ENCODE data around the gene THAP5. TPM values are rescaled to one million over a fixed set of nuclear protein-coding genes. Genes with fewer than 3 reads are reported as not detected.
A peak's percentile ranks its signal among the peaks of the same experiment; 100 is the strongest.

The THAP5 gene
- total and polyA plus RNA-seq, 4 donors, result 11.3 to 29.9 (median 15.5) TPM

DNA sequence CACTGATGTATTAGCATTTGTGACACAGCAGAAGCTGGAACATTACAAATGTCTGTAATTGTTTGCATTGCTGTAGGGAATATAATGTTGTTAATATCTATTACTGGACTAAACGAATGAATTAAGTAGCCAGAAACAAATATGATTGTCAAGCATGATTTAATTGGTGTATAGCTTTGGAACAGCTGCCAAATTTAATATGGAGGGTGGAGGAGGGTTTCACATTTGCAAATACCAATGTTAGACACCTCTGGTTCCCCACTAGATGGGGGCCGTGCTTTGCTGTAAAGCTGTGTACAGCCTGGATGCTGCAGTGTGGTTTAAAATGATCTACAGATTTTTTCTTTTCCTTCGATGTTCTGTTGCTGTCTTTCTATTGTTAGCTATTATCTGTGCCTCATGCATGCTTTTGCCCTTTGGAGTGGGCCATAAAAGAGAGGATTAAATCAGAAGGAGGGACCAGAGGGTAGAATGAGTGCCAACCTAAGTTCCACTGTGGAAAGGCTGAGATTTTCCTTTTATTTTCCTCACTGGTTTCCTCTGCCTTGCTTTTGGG lies 23.2 kb upstream of the THAP5 start:
- H3K36me3 ChIP-seq (ENCODE audit: control insufficient read depth in 4 of 4, insufficient read depth in 3 of 4, low read depth in 1 of 4, low read length in 3 of 4), result no peaks in the 10 kb centered on the region
- H3K27ac ChIP-seq (ENCODE audit: low read depth in 1 of 2, low read length in 2 of 2), result no peak overlapping the region
- peaks cover 0 to 3% (median 1%) of the 10 kb centered on the region in 4 donors for H3K4me1 ChIP-seq (ENCODE audit: control insufficient read depth in 4 of 4, insufficient read depth in 4 of 4, low read length in 3 of 4)
- TF ChIP-seq RAD21 (IDR thresholded peaks at IDR 0.05) (peak; percentile 69 to 78), GABPA (IDR thresholded peaks at IDR 0.05 in 1 of 2, conservative IDR thresholded peaks at IDR 0.05 in 1 of 2) (no peak), CTCF (IDR thresholded peaks at IDR 0.05; ENCODE audit: low read depth, low read length, missing input control) (peak; percentile 26), FOXA2 (IDR thresholded peaks at IDR 0.05) (no peak), YY1 (IDR thresholded peaks at IDR 0.05) (no peak), RXRA (IDR thresholded peaks at IDR 0.05) (no peak), NR2F2 (IDR thresholded peaks at IDR 0.05) (no peak), HNF4G (IDR thresholded peaks at IDR 0.05) (no peak), REST (IDR thresholded peaks at IDR 0.05) (no peak), FOXA1 (IDR thresholded peaks at IDR 0.05) (no peak), JUND (IDR thresholded peaks at IDR 0.05) (no peak)
- TF ChIP-seq, protein P1, sequence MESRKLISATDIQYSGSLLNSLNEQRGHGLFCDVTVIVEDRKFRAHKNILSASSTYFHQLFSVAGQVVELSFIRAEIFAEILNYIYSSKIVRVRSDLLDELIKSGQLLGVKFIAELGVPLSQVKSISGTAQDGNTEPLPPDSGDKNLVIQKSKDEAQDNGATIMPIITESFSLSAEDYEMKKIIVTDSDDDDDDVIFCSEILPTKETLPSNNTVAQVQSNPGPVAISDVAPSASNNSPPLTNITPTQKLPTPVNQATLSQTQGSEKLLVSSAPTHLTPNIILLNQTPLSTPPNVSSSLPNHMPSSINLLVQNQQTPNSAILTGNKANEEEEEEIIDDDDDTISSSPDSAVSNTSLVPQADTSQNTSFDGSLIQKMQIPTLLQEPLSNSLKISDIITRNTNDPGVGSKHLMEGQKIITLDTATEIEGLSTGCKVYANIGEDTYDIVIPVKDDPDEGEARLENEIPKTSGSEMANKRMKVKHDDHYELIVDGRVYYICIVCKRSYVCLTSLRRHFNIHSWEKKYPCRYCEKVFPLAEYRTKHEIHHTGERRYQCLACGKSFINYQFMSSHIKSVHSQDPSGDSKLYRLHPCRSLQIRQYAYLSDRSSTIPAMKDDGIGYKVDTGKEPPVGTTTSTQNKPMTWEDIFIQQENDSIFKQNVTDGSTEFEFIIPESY (IDR thresholded peaks at IDR 0.05), result no peak
- TF ChIP-seq, protein P2, sequence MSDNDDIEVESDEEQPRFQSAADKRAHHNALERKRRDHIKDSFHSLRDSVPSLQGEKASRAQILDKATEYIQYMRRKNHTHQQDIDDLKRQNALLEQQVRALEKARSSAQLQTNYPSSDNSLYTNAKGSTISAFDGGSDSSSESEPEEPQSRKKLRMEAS (IDR thresholded peaks at IDR 0.05), result no peak
- TF ChIP-seq, protein P3, sequence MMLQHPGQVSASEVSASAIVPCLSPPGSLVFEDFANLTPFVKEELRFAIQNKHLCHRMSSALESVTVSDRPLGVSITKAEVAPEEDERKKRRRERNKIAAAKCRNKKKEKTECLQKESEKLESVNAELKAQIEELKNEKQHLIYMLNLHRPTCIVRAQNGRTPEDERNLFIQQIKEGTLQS (IDR thresholded peaks at IDR 0.05), result no peak
- WGBS, result 33% methylated on average over 3 of the region's 3 CpGs
- no peaks in the 10 kb centered on the region for H3K27me3 ChIP-seq (ENCODE audit: control insufficient read depth in 4 of 4, insufficient read depth in 4 of 4, low read length in 3 of 4)
- H3K9me3 ChIP-seq (ENCODE audit: control insufficient read depth in 4 of 4, low read length in 3 of 4), result no peaks in the 10 kb centered on the region
- no peak for DNase-seq (ENCODE audit: low spot score)
- no peak overlapping the region for H3K9ac ChIP-seq (ENCODE audit: low read depth in 1 of 2, low read length in 2 of 2)
- H3K4me3 ChIP-seq (ENCODE audit: low read depth in 1 of 3, low read length in 3 of 3), result no peak overlapping the region

DNA sequence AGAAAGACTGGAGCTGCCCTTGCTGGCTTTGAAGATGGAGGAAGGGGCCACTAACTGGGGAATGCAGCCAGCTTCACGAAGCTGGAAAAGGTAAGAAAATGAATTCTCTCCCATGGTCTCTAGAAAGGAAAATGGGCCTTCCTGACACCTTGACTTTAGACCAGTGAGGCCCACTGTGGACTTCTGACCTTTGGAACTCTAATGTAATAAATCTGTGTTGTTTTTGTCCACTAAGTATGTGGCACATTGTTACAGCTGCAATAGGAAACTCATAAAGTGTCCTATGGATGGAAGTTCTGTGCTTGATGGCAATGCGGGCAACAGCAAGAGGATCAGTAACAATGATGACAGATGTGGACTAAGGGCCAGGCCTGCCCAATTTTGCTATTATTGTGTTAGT lies 21.1 kb upstream of the THAP5 start:
- no peak overlapping the region for H3K9ac ChIP-seq (ENCODE audit: low read depth in 1 of 2, low read length in 2 of 2)
- H3K36me3 ChIP-seq (ENCODE audit: control insufficient read depth in 4 of 4, insufficient read depth in 3 of 4, low read depth in 1 of 4, low read length in 3 of 4), result no peaks in the 10 kb centered on the region
- H3K4me3 ChIP-seq (ENCODE audit: low read depth in 1 of 3, low read length in 3 of 3), result no peak overlapping the region
- TF ChIP-seq HNF4A (conservative IDR thresholded peaks at IDR 0.05) (peak; percentile 10 to 15), FOXA1 (IDR thresholded peaks at IDR 0.05) (no peak), HNF4G (IDR thresholded peaks at IDR 0.05) (no peak), TAF1 (conservative IDR thresholded peaks at IDR 0.05) (no peak), FOXA2 (IDR thresholded peaks at IDR 0.05) (no peak), NR2F2 (IDR thresholded peaks at IDR 0.05) (no peak), REST (IDR thresholded peaks at IDR 0.05) (no peak)
- TF ChIP-seq, protein P3 (IDR thresholded peaks at IDR 0.05), result no peak
- TF ChIP-seq, protein P2 (IDR thresholded peaks at IDR 0.05), result no peak
- DNase-seq (ENCODE audit: low spot score), result no peak
- H3K27ac ChIP-seq (ENCODE audit: low read depth in 1 of 2, low read length in 2 of 2), result no peak overlapping the region
- WGBS, result 94% methylated on average over 2 of the region's 2 CpGs
- H3K27me3 ChIP-seq (ENCODE audit: control insufficient read depth in 4 of 4, insufficient read depth in 4 of 4, low read length in 3 of 4), result no peaks in the 10 kb centered on the region
- H3K9me3 ChIP-seq (ENCODE audit: control insufficient read depth in 4 of 4, low read length in 3 of 4), result no peaks in the 10 kb centered on the region
- H3K4me1 ChIP-seq (ENCODE audit: control insufficient read depth in 4 of 4, insufficient read depth in 4 of 4, low read length in 3 of 4), result peaks cover 0 to 3% (median 1%) of the 10 kb centered on the region in 4 donors
